HEK293 (cell line): ENCODE data around the gene LRP3.

ENCODE experiments used
- CTCF ChIA-PET: fragments of 350-600 bp; formaldehyde crosslinking; extraction: SDS; loops from one replicate; lab custom pipeline; 2021; ENCODE audit warnings: antibody characterized with exemption; lab: Yijun Ruan, JAX
- POLR2A ChIA-PET: fragments of 300-600 bp; formaldehyde crosslinking; extraction: SDS; loops from one replicate; lab custom pipeline; 2020; ENCODE audit warnings: antibody characterized with exemption, inconsistent platforms; lab: Yijun Ruan, JAX
- H3K27ac ChIP-seq: fragments of 200-500 bp; sonication (Bioruptor generic); 2 replicates; pipeline ENCODE4 v1.5.1; 2014; ENCODE audit warnings: low read depth, low read length, control low read depth, inconsistent platforms; ENCODE audit errors: extremely low read depth
- H3K36me3 ChIP-seq, 2 experiments: fragments of 200-500 bp in 1 of 2; sonication (Bioruptor generic) in 1 of 2; 1 replicate in 1 of 2; 2 replicates in 1 of 2; pipeline ENCODE4 v1.5.1; 2014 to 2017; ENCODE audit warnings: inconsistent platforms in 2 of 2, low read length in 2 of 2; ENCODE audit not compliant: control insufficient read depth in 2 of 2, insufficient read depth in 1 of 2
- H3K4me1 ChIP-seq: fragments of 200-500 bp; sonication (Bioruptor generic); 2 replicates; pipeline ENCODE4 v1.5.1; 2014; ENCODE audit warnings: mild to moderate bottlenecking, low read length, inconsistent platforms; ENCODE audit not compliant: control insufficient read depth, insufficient read depth
- H3K4me3 ChIP-seq: 2 replicates; pipeline ENCODE4 v1.5.1; 2011; ENCODE audit warnings: low read depth, mild to moderate bottlenecking, control low read depth, low read length, moderate library complexity
- H3K9me3 ChIP-seq: fragments of 200-500 bp; sonication (Bioruptor generic); 2 replicates; pipeline ENCODE4 v1.5.1; 2014; ENCODE audit warnings: low read depth, low read length, inconsistent platforms; ENCODE audit not compliant: control insufficient read depth, insufficient read depth
- BCL11A ChIP-seq: fragments of 450-650 bp; formaldehyde crosslinking; IDR thresholded peaks from 2 replicates; pipeline ENCODE4 v1.5.1; 2016; ENCODE audit warnings: low read depth, missing biosample characterization, missing genetic modification characterization
- GLIS2 ChIP-seq: fragments of 450-650 bp; formaldehyde crosslinking; IDR thresholded peaks from 2 replicates; pipeline ENCODE4 v1.5.1; 2016; ENCODE audit warnings: missing biosample characterization, missing genetic modification characterization
- HOXD13 ChIP-seq: sonication (generic); formaldehyde crosslinking; IDR thresholded peaks from 2 replicates; pipeline ENCODE4 v1.8.0; 2022; ENCODE audit warnings: missing genetic modification reagents, borderline replicate concordance
- OVOL3 ChIP-seq: fragments of 450-650 bp; formaldehyde crosslinking; IDR thresholded peaks from 2 replicates; pipeline ENCODE4 v1.5.1; 2016; ENCODE audit warnings: missing biosample characterization, missing genetic modification characterization
- PRDM1 ChIP-seq: fragments of 450-650 bp; formaldehyde crosslinking; IDR thresholded peaks from 2 replicates; pipeline ENCODE4; 2016; ENCODE audit warnings: missing biosample characterization, missing genetic modification characterization
- SCRT2 ChIP-seq: fragments of 450-650 bp; formaldehyde crosslinking; IDR thresholded peaks from 2 replicates; pipeline ENCODE4 v1.5.1; 2016; ENCODE audit warnings: missing biosample characterization, missing genetic modification characterization
- SETDB1 ChIP-seq: IDR thresholded peaks from one replicate; pipeline ENCODE4 v1.6.1; 2017; ENCODE audit warnings: mild to moderate bottlenecking, low read length, moderate library complexity, mixed read lengths; ENCODE audit not compliant: insufficient read length
- YY1 ChIP-seq: fragments of 450-650 bp; formaldehyde crosslinking; IDR thresholded peaks from 2 replicates; pipeline ENCODE4 v1.5.1; 2018; ENCODE audit warnings: missing biosample characterization, missing genetic modification characterization
- ZBTB20 ChIP-seq: fragments of 450-650 bp; formaldehyde crosslinking; IDR thresholded peaks from 2 replicates; pipeline ENCODE4 v1.5.1; 2016; ENCODE audit warnings: missing biosample characterization, missing genetic modification characterization
- ZNF146 ChIP-seq: fragments of 450-650 bp; formaldehyde crosslinking; IDR thresholded peaks from 2 replicates; pipeline ENCODE4 v1.5.1; 2016; ENCODE audit warnings: missing biosample characterization, missing genetic modification characterization
- ZNF169 ChIP-seq: fragments of 450-650 bp; formaldehyde crosslinking; IDR thresholded peaks from 2 replicates; pipeline ENCODE4 v1.5.1; 2016; ENCODE audit warnings: missing biosample characterization, missing genetic modification characterization
- ZNF335 ChIP-seq: fragments of 450-650 bp; formaldehyde crosslinking; conservative IDR thresholded peaks from 2 replicates; pipeline ENCODE4 v1.5.1; 2016; ENCODE audit warnings: missing biosample characterization, missing genetic modification characterization
- ZNF350 ChIP-seq: fragments of 450-650 bp; formaldehyde crosslinking; IDR thresholded peaks from 2 replicates; pipeline ENCODE4 v1.5.0; 2017; ENCODE audit warnings: missing biosample characterization, mild to moderate bottlenecking, missing genetic modification characterization
- ZNF391 ChIP-seq: fragments of 450-650 bp; formaldehyde crosslinking; IDR thresholded peaks from 2 replicates; pipeline ENCODE4 v1.5.1; 2016; ENCODE audit warnings: low read depth, missing biosample characterization, missing genetic modification characterization, borderline replicate concordance
- ZNF571 ChIP-seq: fragments of 450-650 bp; formaldehyde crosslinking; IDR thresholded peaks from 2 replicates; pipeline ENCODE4 v1.5.0; 2017; ENCODE audit warnings: missing biosample characterization, missing genetic modification characterization
- ZNF600 ChIP-seq: fragments of 450-650 bp; formaldehyde crosslinking; IDR thresholded peaks from 2 replicates; pipeline ENCODE4 v1.5.1; 2016; ENCODE audit warnings: missing biosample characterization, missing genetic modification characterization
- ZNF626 ChIP-seq: fragments of 450-650 bp; sonication (Bioruptor Pico); formaldehyde crosslinking; IDR thresholded peaks from 2 replicates; pipeline ENCODE4 v1.5.1; 2018; ENCODE audit warnings: missing biosample characterization, missing genetic modification characterization, inconsistent platforms
- ZNF629 ChIP-seq: fragments of 450-650 bp; formaldehyde crosslinking; IDR thresholded peaks from 2 replicates; pipeline ENCODE4 v1.5.1; 2017; ENCODE audit warnings: missing biosample characterization, missing genetic modification characterization
- ZNF660 ChIP-seq: fragments of 450-650 bp; IDR thresholded peaks from 2 replicates; pipeline ENCODE4 v1.5.1; 2018; ENCODE audit warnings: missing biosample characterization, mild to moderate bottlenecking, missing genetic modification characterization
- ZNF707 ChIP-seq: fragments of 450-650 bp; formaldehyde crosslinking; IDR thresholded peaks from 2 replicates; pipeline ENCODE4 v1.5.1; 2016; ENCODE audit warnings: missing biosample characterization, missing genetic modification characterization
- TF ChIP-seq, protein P1 (sequence below): fragments of 450-650 bp; formaldehyde crosslinking; IDR thresholded peaks from 2 replicates; pipeline ENCODE4 v1.5.1; 2016; ENCODE audit warnings: missing biosample characterization, missing genetic modification characterization, low read depth
- TF ChIP-seq, protein P2 (sequence below): fragments of 450-650 bp; formaldehyde crosslinking; IDR thresholded peaks from 2 replicates; pipeline ENCODE4 v1.5.1; 2017; ENCODE audit warnings: missing biosample characterization, missing genetic modification characterization
- TF ChIP-seq, protein P3 (sequence below): fragments of 450-650 bp; formaldehyde crosslinking; IDR thresholded peaks from 2 replicates; pipeline ENCODE4 v1.5.1; 2017; ENCODE audit warnings: missing biosample characterization, missing genetic modification characterization
- TF ChIP-seq, protein P4 (sequence below): fragments of 450-650 bp; formaldehyde crosslinking; IDR thresholded peaks from 2 replicates; pipeline ENCODE4 v1.5.1; 2016; ENCODE audit warnings: missing biosample characterization, missing genetic modification characterization
- TF ChIP-seq, protein P5 (sequence below): fragments of 450-650 bp; formaldehyde crosslinking; IDR thresholded peaks from 2 replicates; pipeline ENCODE4 v1.5.1; 2016; ENCODE audit warnings: missing biosample characterization, missing genetic modification characterization

Gene LRP3

DNA sequence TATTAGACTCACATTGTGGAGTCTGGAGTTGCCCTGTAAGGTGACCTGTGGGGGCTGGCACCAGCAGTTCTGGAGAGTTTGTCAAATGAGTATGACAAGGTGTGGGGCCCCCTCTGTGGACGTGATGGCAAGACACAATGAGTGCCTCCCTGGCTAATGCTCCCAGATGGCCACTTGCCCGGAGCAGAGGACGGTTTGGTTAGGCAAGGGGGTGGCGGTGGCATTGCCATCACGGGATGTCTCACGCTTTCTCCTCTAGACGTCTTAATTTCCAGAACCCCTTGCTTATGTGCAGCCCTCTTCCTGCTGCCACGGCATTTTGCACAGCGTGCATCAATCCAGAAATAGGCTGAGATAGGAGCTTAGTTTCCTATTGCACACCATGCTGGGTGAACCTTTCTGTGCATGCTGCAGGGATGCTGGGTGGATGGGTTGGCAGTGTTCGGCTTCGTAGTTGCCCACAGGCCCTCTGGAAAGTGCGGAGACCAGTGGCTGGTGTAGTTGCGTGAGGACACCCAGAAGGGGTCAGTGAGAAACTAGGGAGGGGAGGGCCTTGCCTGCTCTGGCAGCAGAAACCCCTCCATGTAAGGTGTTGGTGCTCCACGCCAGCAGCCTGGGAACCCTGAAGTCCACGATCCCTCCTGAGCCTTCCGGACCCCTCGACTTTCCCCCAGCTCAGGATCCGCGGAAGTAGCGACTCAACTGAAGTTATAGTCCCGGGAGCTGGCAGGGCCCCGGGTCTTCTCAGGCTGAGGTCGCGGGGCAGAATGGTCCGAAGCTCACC, 18.1 kb upstream of the LRP3 start:
- Histone ChIP-seq H3K9me3 (no peaks in the 10 kb centered on the region), H3K4me1 (peaks cover 20% of the 10 kb centered on the region), H3K36me3 (peaks cover 0 to 5% of the 10 kb centered on the region in 2 experiments; a peak in 1 of 3 replicates), H3K27ac (peak overlapping the region; percentile 88), H3K4me3 (peak overlapping the region; percentile 59)
- CTCF ChIA-PET: interaction anchor here (0.6 to 13.1 kb wide), 18 partner anchors 9 to 1308 kb away, joined by 3 to 154 read pairs (median 6); partner anchors contain the start of gene LRP3
- POLR2A ChIA-PET: interaction anchor here (0.5 to 3.0 kb wide), 31 partner anchors 8 to 1307 kb away, joined by 3 to 43 read pairs (median 5); partner anchors contain the start of genes ANKRD27, CEBPA, CEBPG and CEP89
- TF ChIP-seq ZNF335 (tag by site-specific recombination): no peak
- 0 out of 2 replicates have a peak, but pooled peaks have one; percentile 42 for TF ChIP-seq OVOL3 (tag by site-specific recombination)
- TF ChIP-seq HOXD13 (CRISPR knock-in tag): no peak
- no peak for TF ChIP-seq ZNF571 (tag by site-specific recombination)
- TF ChIP-seq ZNF391 (tag by site-specific recombination): no peak
- TF ChIP-seq ZNF146: no peak
- TF ChIP-seq, protein P1, sequence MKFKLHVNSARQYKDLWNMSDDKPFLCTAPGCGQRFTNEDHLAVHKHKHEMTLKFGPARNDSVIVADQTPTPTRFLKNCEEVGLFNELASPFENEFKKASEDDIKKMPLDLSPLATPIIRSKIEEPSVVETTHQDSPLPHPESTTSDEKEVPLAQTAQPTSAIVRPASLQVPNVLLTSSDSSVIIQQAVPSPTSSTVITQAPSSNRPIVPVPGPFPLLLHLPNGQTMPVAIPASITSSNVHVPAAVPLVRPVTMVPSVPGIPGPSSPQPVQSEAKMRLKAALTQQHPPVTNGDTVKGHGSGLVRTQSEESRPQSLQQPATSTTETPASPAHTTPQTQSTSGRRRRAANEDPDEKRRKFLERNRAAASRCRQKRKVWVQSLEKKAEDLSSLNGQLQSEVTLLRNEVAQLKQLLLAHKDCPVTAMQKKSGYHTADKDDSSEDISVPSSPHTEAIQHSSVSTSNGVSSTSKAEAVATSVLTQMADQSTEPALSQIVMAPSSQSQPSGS: no peak
- TF ChIP-seq ZNF600: no peak
- no peak for TF ChIP-seq ZNF350 (tag by site-specific recombination)
- no peak for TF ChIP-seq ZNF629 (tag by site-specific recombination)
- TF ChIP-seq ZNF169 (tag by site-specific recombination): 0 out of 2 replicates have a peak, but pooled peaks have one; percentile 12
- TF ChIP-seq ZNF660 (tag by site-specific recombination): no peak
- TF ChIP-seq, protein P2, sequence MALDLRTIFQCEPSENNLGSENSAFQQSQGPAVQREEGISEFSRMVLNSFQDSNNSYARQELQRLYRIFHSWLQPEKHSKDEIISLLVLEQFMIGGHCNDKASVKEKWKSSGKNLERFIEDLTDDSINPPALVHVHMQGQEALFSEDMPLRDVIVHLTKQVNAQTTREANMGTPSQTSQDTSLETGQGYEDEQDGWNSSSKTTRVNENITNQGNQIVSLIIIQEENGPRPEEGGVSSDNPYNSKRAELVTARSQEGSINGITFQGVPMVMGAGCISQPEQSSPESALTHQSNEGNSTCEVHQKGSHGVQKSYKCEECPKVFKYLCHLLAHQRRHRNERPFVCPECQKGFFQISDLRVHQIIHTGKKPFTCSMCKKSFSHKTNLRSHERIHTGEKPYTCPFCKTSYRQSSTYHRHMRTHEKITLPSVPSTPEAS (tag by site-specific recombination): no peak
- TF ChIP-seq ZBTB20 (tag by site-specific recombination): peak; percentile 99
- TF ChIP-seq, protein P3, sequence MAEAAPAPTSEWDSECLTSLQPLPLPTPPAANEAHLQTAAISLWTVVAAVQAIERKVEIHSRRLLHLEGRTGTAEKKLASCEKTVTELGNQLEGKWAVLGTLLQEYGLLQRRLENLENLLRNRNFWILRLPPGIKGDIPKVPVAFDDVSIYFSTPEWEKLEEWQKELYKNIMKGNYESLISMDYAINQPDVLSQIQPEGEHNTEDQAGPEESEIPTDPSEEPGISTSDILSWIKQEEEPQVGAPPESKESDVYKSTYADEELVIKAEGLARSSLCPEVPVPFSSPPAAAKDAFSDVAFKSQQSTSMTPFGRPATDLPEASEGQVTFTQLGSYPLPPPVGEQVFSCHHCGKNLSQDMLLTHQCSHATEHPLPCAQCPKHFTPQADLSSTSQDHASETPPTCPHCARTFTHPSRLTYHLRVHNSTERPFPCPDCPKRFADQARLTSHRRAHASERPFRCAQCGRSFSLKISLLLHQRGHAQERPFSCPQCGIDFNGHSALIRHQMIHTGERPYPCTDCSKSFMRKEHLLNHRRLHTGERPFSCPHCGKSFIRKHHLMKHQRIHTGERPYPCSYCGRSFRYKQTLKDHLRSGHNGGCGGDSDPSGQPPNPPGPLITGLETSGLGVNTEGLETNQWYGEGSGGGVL: peak; percentile 36; the same call in 1 of the 2 replicates
- no peak for TF ChIP-seq ZNF626 (tag by site-specific recombination)
- peak; percentile 20; the same call in 1 of the 2 replicates for TF ChIP-seq YY1 (tag by site-specific recombination)
- TF ChIP-seq SETDB1: no peak
- TF ChIP-seq, protein P4, sequence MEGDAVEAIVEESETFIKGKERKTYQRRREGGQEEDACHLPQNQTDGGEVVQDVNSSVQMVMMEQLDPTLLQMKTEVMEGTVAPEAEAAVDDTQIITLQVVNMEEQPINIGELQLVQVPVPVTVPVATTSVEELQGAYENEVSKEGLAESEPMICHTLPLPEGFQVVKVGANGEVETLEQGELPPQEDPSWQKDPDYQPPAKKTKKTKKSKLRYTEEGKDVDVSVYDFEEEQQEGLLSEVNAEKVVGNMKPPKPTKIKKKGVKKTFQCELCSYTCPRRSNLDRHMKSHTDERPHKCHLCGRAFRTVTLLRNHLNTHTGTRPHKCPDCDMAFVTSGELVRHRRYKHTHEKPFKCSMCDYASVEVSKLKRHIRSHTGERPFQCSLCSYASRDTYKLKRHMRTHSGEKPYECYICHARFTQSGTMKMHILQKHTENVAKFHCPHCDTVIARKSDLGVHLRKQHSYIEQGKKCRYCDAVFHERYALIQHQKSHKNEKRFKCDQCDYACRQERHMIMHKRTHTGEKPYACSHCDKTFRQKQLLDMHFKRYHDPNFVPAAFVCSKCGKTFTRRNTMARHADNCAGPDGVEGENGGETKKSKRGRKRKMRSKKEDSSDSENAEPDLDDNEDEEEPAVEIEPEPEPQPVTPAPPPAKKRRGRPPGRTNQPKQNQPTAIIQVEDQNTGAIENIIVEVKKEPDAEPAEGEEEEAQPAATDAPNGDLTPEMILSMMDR: peak; percentile 63
- TF ChIP-seq BCL11A (tag by site-specific recombination): 0 out of 2 replicates have a peak, but pooled peaks have one; percentile 41
- no peak for TF ChIP-seq ZNF707 (tag by site-specific recombination)
- no peak for TF ChIP-seq PRDM1
- TF ChIP-seq SCRT2: no peak
- TF ChIP-seq, protein P5, sequence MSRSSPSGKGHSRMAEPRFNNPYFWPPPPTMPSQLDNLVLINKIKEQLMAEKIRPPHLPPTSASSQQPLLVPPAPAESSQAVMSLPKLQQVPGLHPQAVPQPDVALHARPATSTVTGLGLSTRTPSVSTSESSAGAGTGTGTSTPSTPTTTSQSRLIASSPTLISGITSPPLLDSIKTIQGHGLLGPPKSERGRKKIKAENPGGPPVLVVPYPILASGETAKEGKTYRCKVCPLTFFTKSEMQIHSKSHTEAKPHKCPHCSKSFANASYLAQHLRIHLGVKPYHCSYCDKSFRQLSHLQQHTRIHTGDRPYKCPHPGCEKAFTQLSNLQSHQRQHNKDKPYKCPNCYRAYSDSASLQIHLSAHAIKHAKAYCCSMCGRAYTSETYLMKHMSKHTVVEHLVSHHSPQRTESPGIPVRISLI (tag by site-specific recombination): no peak
- TF ChIP-seq GLIS2 (tag by site-specific recombination): 0 out of 2 replicates have a peak, but pooled peaks have one; percentile 10
